PC-3 (cell line): Measurements from ENCODE around the gene IRAK3.
"Not testable (repeated sequence)": the region's sequence is repeated elsewhere in the genome, so short reads cannot be mapped to it uniquely, and the experiment has no call there.

Source experiments
- CTCF ChIP-seq: fragments of 300-600 bp; sonication (generic); conservative IDR thresholded peaks from 2 replicates; pipeline ENCODE4 v1.5.1; 2017; ENCODE audit warnings: antibody characterized with exemption, low read depth, mild to moderate bottlenecking, low read length
- EZH2 ChIP-seq: fragments of 300-600 bp; sonication (generic); IDR thresholded peaks from one replicate; pipeline ENCODE4 v1.6.1; 2017; ENCODE audit warnings: antibody characterized with exemption, mild to moderate bottlenecking, low read length; ENCODE audit not compliant: unreplicated experiment

- TF ChIP-seq CTCF, EZH2: not testable (repeated sequence)
These were observed 22.6 kb downstream of the IRAK3 start for GRCh38 chr12:66211573-66211972.
